GM12874 (cell line): ENCODE measurements around the gene MVB12A.
A peak's percentile ranks its signal among the peaks of the same experiment; 100 is the strongest.

Experiments
- TF ChIP-seq, protein P1 (sequence below): IDR thresholded peaks from 2 replicates; pipeline ENCODE4 v1.5.1; 2011; ENCODE audit warnings: low read depth, mild to moderate bottlenecking, control low read depth, low read length, moderate library complexity; ENCODE audit not compliant: insufficient read depth

Gene MVB12A

DNA sequence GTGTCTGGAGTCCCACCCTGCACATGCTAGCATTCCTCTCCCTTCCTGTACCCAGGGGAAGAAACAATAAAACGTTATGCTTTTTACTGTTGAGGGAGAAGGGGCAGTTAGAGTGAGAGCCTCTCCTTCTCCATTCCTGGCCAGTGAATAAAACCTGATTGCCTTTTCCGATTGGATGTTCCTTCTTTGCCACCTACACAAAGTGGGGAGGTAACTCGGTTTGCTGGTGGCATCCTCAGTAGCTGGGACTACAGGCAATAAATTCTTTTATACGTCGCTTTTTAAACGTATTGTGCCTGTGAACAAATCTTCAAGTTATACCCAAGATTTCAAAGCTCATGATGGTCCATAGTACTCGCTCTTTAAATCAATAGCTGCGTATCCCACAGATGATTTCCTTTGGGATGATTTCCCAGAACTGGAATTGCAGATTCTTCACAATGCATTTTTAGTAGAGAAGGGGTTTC, 660 bp upstream of the MVB12A start:
- TF ChIP-seq, protein P1, sequence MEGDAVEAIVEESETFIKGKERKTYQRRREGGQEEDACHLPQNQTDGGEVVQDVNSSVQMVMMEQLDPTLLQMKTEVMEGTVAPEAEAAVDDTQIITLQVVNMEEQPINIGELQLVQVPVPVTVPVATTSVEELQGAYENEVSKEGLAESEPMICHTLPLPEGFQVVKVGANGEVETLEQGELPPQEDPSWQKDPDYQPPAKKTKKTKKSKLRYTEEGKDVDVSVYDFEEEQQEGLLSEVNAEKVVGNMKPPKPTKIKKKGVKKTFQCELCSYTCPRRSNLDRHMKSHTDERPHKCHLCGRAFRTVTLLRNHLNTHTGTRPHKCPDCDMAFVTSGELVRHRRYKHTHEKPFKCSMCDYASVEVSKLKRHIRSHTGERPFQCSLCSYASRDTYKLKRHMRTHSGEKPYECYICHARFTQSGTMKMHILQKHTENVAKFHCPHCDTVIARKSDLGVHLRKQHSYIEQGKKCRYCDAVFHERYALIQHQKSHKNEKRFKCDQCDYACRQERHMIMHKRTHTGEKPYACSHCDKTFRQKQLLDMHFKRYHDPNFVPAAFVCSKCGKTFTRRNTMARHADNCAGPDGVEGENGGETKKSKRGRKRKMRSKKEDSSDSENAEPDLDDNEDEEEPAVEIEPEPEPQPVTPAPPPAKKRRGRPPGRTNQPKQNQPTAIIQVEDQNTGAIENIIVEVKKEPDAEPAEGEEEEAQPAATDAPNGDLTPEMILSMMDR = no peak

DNA sequence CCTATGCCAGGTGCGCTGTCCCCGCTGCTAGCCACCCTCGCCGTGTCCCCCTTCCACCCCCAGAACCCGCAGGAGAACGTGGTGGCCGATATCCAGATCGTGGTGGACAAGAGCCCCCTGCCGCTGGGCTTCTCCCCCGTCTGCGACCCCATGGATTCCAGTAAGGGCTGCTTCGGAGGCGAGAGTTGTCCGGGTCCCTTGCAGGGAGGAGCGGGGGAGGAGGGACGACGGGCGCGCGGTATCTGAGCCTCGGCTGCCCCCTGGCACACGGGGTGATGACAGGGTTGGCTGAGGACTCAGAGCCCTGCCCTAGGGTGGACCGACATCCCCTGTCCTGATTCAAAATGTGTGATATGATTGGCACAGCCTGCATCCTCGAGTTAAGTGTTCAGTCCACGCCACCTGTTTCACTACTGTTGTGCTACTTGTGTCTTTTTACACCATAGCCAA, 653 bp downstream of the MVB12A start:
- TF ChIP-seq, protein P1 = no peak

DNA sequence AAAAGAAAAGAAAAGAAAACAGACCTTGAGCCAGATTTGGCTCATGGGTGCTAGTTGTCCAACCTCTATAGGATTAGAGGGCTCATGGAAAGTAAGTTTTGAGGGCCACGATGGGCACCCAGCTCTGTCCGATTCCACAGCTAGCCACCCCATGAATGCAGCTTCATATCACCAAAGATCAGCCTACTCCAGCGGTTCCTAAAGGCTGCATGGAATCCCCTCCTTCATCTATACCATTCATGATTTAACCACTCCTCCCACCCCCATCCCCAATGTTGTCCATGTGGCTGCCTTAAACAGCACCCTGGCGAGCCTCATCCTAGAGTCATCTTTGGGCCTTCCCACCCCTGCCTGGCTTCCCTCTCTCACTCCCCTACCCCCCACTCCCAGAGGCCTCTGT, 2.1 kb downstream of the MVB12A start:
- TF ChIP-seq, protein P1 = no peak

DNA sequence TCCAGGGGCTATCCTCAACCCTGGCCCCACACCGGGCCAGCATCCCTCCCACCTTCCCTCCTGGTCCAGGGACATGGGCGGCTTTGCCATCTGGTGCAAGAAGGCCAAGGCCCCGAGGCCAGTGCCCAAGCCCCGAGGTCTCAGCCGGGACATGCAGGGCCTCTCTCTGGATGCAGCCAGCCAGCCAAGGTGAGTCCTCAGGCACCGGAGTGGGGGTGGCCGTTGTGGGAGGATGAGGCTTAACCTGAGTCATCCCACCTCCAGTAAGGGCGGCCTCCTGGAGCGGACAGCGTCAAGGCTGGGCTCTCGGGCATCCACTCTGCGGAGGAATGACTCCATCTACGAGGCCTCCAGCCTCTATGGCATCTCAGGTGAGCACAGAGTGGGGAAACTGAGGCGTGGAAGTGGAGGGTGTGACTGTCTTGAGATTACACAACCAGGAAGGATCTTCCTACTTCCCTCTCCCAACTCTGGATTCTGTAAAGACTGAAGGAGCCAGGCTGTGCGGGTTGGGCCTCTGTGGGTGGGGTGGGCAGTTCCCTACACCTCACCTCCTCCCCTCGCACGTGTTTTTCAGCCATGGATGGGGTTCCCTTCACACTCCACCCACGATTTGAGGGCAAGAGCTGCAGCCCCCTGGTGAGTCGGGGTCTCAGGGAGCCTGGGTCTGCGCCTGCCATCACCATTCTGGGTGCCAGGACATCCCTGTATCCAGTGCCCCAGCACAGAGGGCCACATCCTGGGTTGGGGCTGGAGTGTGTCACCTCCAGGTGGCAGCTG, 3.8 kb downstream of the MVB12A start:
- TF ChIP-seq, protein P1 = no peak

DNA sequence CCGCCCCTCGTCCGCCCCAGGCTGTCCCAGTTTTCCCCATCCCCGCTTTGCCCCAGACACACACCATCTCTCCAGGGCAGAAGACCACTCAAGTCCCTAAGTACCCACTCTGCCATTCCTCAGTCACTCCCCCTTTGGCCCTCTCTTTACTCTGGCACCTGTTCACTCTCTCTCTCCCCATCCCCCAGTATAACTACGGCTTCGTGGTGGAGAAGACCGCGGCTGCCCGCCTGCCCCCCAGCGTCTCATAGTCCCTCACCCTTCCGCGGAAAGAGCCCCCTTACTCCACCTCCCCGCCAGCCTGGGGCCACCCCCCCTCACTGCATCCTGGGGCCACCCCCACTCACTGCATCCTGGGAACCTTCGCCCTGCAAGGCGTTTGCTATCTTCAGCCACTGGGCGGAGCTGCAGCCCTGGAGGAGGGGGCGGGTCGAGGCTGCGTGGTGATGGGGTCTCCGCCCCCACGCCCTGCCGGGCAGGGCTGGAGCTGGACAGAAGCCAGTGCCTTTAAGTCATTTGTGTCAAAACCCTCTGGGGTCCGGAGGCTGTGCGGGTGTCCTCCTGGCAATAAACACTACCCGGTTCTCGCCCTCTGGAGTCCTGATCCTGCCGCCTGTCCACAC, 5.0 kb downstream of the MVB12A start:
- TF ChIP-seq, protein P1 = peak; percentile 61

DNA sequence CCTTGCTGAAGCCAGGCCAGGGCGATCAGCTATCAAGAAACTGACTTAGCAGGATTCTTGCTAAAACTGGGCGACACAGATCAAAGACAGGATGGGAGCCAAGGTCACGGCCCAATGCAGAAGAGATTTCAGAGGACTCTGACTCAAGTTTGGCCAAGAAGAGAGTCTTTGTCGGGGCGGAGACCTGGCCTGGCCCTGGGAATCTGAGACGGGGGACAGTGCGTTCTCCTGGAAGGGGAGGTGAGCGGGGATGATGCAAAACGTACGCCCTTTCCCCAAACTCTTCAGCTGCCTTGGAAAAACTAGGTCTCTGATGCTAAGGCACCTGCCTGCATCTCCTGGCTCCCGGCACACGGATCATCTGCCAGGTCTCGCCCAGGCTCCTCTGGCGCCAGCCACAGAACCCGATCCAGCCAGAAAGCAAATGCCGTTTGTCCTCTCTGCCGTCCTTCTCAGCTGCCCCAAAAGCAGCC, 9.8 kb downstream of the MVB12A start:
- TF ChIP-seq, protein P1 = no peak

DNA sequence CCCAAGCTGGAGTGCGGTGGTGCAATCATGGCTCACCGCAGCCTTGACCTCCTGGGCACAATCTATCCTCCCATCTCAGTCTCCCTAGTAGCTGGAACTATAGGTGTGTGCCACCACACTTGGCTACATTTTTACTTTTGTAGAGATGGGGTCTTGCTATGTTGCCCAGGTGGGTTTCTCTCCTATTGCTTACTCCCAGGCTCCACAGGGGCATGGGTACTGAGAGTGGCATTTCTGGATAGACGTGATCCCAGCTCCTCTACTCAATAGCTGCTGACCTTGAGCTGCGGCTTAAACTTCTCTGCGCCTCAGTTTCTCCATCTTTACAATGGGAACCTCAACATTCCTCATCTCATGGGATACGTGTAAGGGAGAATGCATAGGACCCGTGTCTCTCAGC, 11.6 kb downstream of the MVB12A start:
- TF ChIP-seq, protein P1 = no peak
